CD4-positive, alpha-beta T cell (primary cell): ENCODE data around the gene OSBPL6. TPM values are rescaled to one million over a fixed set of nuclear protein-coding genes. Genes with fewer than 3 reads are reported as not detected.

Experiments used
- ATAC-seq: fragments of 200-7000 bp; cut with Tn5 transposase; one replicate; pipeline ENCODE4 v1.10.0; 2022; ENCODE audit warnings: mild to moderate bottlenecking; ENCODE audit not compliant: poor library complexity
- CTCF ChIA-PET: fragments of 350-600 bp; sonication (Branson Sonifier 250); formaldehyde crosslinking; loops from one replicate; lab custom pipeline; 2021; ENCODE audit warnings: antibody characterized with exemption, inconsistent platforms; lab: Charles Lee
- POLR2A ChIA-PET: fragments of 350-600 bp; sonication (Branson Sonifier 250); formaldehyde crosslinking; loops from one replicate; lab custom pipeline; 2021; ENCODE audit warnings: antibody characterized with exemption, inconsistent platforms; lab: Charles Lee
- DNase-seq, 14 experiments: peaks; one replicate each; pipeline ENCODE4 v3.0.0-alpha.2; 2013 to 2020; ENCODE audit warnings: mixed read lengths in 2 of 14
- H3K27ac ChIP-seq, 2 donors: one replicate each; pipeline versions ENCODE4 v1.5.1 to v1.7.0; 2013; ENCODE audit warnings: low read length in 2 of 2, low read depth in 1 of 2, mild to moderate bottlenecking in 1 of 2
- H3K27me3 ChIP-seq, 2 experiments: 1 replicate in 1 of 2; 2 replicates in 1 of 2; pipeline versions ENCODE4 v1.6.1 to v1.7.0; 2013; ENCODE audit warnings: low read length in 2 of 2, control low read depth in 1 of 2, mild to moderate bottlenecking in 1 of 2, moderate library complexity in 1 of 2; ENCODE audit not compliant: insufficient read depth in 2 of 2, control insufficient read depth in 1 of 2
- H3K36me3 ChIP-seq: one replicate; pipeline ENCODE4 v1.6.1; 2013; ENCODE audit warnings: low read length, control low read depth; ENCODE audit not compliant: insufficient read depth
- H3K4me1 ChIP-seq: one replicate; pipeline ENCODE4 v1.6.1; 2013; ENCODE audit warnings: low read length, control low read depth; ENCODE audit not compliant: insufficient read depth
- H3K4me3 ChIP-seq: one replicate; pipeline ENCODE4 v1.5.1; 2013; ENCODE audit warnings: mild to moderate bottlenecking, low read length, moderate library complexity
- H3K9me3 ChIP-seq, 2 experiments: 1 replicate in 1 of 2; 2 replicates in 1 of 2; pipeline versions ENCODE4 v1.6.1 to v1.7.0; 2013; ENCODE audit warnings: low read length in 2 of 2, mild to moderate bottlenecking in 2 of 2, control low read depth in 1 of 2, moderate library complexity in 1 of 2; ENCODE audit not compliant: control insufficient read depth in 1 of 2, insufficient read depth in 1 of 2
- H3K27ac Mint-ChIP-seq: one replicate; pipeline ENCODE4 v1.8.0; 2020; ENCODE audit warnings: mixed read lengths
- H3K27me3 Mint-ChIP-seq: one replicate; pipeline ENCODE4 v1.8.0; 2021; ENCODE audit warnings: mixed read lengths
- H3K36me3 Mint-ChIP-seq: one replicate; pipeline ENCODE4 v1.8.0; 2021; ENCODE audit warnings: low read depth, mixed read lengths
- H3K4me1 Mint-ChIP-seq: one replicate; pipeline ENCODE4 v1.8.0; 2021; ENCODE audit warnings: low read depth, mixed read lengths
- H3K4me3 Mint-ChIP-seq: one replicate; pipeline ENCODE4 v1.8.0; 2020; ENCODE audit warnings: mild to moderate bottlenecking, mixed read lengths
- H3K9me3 Mint-ChIP-seq: one replicate; pipeline ENCODE4 v1.8.0; 2020; ENCODE audit warnings: mixed read lengths
- CTCF ChIP-seq: fragments of 200-600 bp; IDR thresholded peaks from one replicate; pipeline ENCODE4 v1.8.0; 2022; ENCODE audit warnings: antibody characterized with exemption, mild to moderate bottlenecking
- intact Hi-C, 2 experiments: fragments of 100-400 bp; cut with DNase I in 1 of 2; cut with micrococcal nuclease in 1 of 2; formaldehyde crosslinking; loops; one replicate each; pipeline versions ENCODE4 v1.15.1 to v1.9.0; 2023 to 2025; cut with DNase I, micrococcal nuclease
- total RNA-seq, 174 experiments: library from RNA in 2 of 174; stranded (reverse) in 2 of 174; gene quantifications; one replicate each; pipeline ENCODE4 v1.2.3 and lab custom pipeline; 2021 to 2026

Gene OSBPL6
- total RNA-seq, 2 experiments from 2014 or later: 0.08 to 0.11 TPM

GRCh38 chr2:178331474-178332432 lies 137.4 kb downstream of the OSBPL6 start:
- no peaks in the 10 kb centered on the region for H3K36me3 Mint-ChIP-seq
- H3K4me1 Mint-ChIP-seq: no peaks in the 10 kb centered on the region
- H3K9me3 Mint-ChIP-seq: no peaks in the 10 kb centered on the region
- TF ChIP-seq CTCF: no peak
- DNase-seq (no peak), ATAC-seq (no peak)
- Histone ChIP-seq H3K4me3 (no peak overlapping the region), H3K36me3 (no peaks in the 10 kb centered on the region), H3K4me1 (no peaks in the 10 kb centered on the region), H3K27ac (no peak overlapping the region), H3K9me3 (no peaks in the 10 kb centered on the region), H3K27me3 (no peaks in the 10 kb centered on the region)
- POLR2A ChIA-PET: no interaction called here
- H3K27me3 Mint-ChIP-seq: peaks cover 9% of the 10 kb centered on the region
- no peak overlapping the region for H3K27ac Mint-ChIP-seq
- intact Hi-C loops: no loop called here
- no peak overlapping the region for H3K4me3 Mint-ChIP-seq
- CTCF ChIA-PET: no interaction called here

GRCh38 chr2:178333851-178334250 lies 139.5 kb downstream of the OSBPL6 start:
- ChIA-PET POLR2A (no interaction called here), CTCF (no interaction called here)

GRCh38 chr2:178335230-178335629 lies 140.9 kb downstream of the OSBPL6 start:
- Mint-ChIP-seq H3K4me3 (no peak overlapping the region), H3K9me3 (no peaks in the 10 kb centered on the region), H3K4me1 (no peaks in the 10 kb centered on the region), H3K27ac (no peak overlapping the region), H3K27me3 (peaks cover 10% of the 10 kb centered on the region), H3K36me3 (no peaks in the 10 kb centered on the region)
- TF ChIP-seq CTCF: no peak
- H3K4me1 ChIP-seq: no peaks in the 10 kb centered on the region
- H3K36me3 ChIP-seq: no peaks in the 10 kb centered on the region
- DNase-seq (no peak), ATAC-seq (no peak)
- ChIA-PET POLR2A (no interaction called here), CTCF (no interaction called here)
- no peak overlapping the region for H3K4me3 ChIP-seq
- H3K9me3 ChIP-seq: no peaks in the 10 kb centered on the region
- intact Hi-C loops: no loop called here
- no peak overlapping the region for H3K27ac ChIP-seq
- H3K27me3 ChIP-seq: no peaks in the 10 kb centered on the region

More at GRCh38 chr2:178333851-178334250, 139.5 kb downstream of the OSBPL6 start:
- H3K4me1 Mint-ChIP-seq: no peaks in the 10 kb centered on the region
- H3K27me3 ChIP-seq: no peaks in the 10 kb centered on the region
- H3K27ac Mint-ChIP-seq: no peak overlapping the region
- H3K4me3 Mint-ChIP-seq: no peak overlapping the region
- no peak for DNase-seq
- no peaks in the 10 kb centered on the region for H3K4me1 ChIP-seq
- H3K9me3 Mint-ChIP-seq: no peaks in the 10 kb centered on the region
- intact Hi-C loops: no loop called here
- no peak for TF ChIP-seq CTCF
- H3K4me3 ChIP-seq: no peak overlapping the region
- H3K36me3 Mint-ChIP-seq: no peaks in the 10 kb centered on the region
- H3K27ac ChIP-seq: no peak overlapping the region
- no peaks in the 10 kb centered on the region for H3K9me3 ChIP-seq
- H3K36me3 ChIP-seq: no peaks in the 10 kb centered on the region
- no peak for ATAC-seq
- H3K27me3 Mint-ChIP-seq: peaks cover 11% of the 10 kb centered on the region
